SK-N-SH treated with all-trans-retinoic acid at 6 μM for 48 hours (cell line): ENCODE measurements around the gene PUS7.

Experiments
- ARNTL ChIP-seq: fragments of 450-650 bp; formaldehyde crosslinking; IDR thresholded peaks from 2 replicates; pipeline ENCODE4 v1.5.0; 2020; ENCODE audit warnings: low read depth, mild to moderate bottlenecking, moderate library complexity, borderline replicate concordance
- ZC3H10 ChIP-seq: fragments of 250-450 bp; sonication (Bioruptor Pico); IDR thresholded peaks from 2 replicates; pipeline ENCODE4 v1.5.1; 2021; ENCODE audit warnings: mild to moderate bottlenecking, moderate library complexity
- ZFP3 ChIP-seq: fragments of 250-450 bp; sonication (Bioruptor Pico); IDR thresholded peaks from 2 replicates; pipeline ENCODE4 v1.5.0; 2020; ENCODE audit warnings: mild to moderate bottlenecking, moderate library complexity

DNA sequence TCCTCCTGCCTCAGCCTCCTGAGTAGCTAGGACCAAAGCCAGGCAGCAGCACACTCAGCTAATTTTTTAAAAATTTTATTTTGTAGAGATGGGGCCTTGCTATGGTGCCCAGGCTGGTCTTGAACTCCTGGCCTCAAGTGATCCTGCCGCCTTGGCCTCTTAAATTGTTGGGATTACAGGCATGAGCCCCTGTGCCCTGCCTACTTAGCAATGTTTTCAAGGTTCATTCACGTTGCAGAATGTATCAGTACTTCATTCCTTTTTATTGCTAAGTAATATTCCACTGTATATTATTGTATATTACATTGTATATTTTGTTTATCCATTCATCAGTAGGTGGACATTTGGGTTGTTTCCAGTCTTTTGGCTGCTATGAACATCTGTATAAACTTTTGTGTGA, 44.2 kb downstream of the PUS7 start:
- TF ChIP-seq ARNTL (CRISPR knock-in tag) = no peak
- no peak for TF ChIP-seq ZC3H10 (CRISPR knock-in tag)
- no peak for TF ChIP-seq ZFP3 (CRISPR knock-in tag)
